ENCODE results near the gene GAS2L1. TPM values are rescaled to one million over a fixed set of nuclear protein-coding genes. Genes with fewer than 3 reads are reported as not detected.

GAS2L1 gene
- total and polyA plus RNA-seq, 10 donors, result 7.0 to 41.5 (median 28.3) TPM

GRCh38 chr22:29259253-29259899 is 47.1 kb upstream of the GAS2L1 start:
- no peak for DNase-seq
- H3K9me3 ChIP-seq, result no peaks in the 10 kb centered on the region
- WGBS, 5 donors, result 82 to 90% (median 88%) methylated on average over 10 to 11 of the region's 11 CpGs
- peak in 1 of 11 experiments; percentile 14 for TF ChIP-seq CTCF (IDR thresholded peaks at IDR 0.05 in 8 of 11, conservative IDR thresholded peaks at IDR 0.05 in 3 of 11)
- TF ChIP-seq POLR2A (IDR thresholded peaks at IDR 0.05), result no peak
- H3K4me1 ChIP-seq, result peaks cover 0 to 18% (median 4%) of the 10 kb centered on the region in 6 donors
- H3K27ac ChIP-seq, result no peak overlapping the region
- H3K4me3 ChIP-seq, result no peak overlapping the region
- intact Hi-C loops (cut with DNase I; ENCODE audit: low total_unique reads), result no loop called here
- H3K27me3 ChIP-seq (replicated peaks in 1 of 7), result no peaks in the 10 kb centered on the region
- peaks cover 0 to 79% (median 4%) of the 10 kb centered on the region in 6 donors for H3K36me3 ChIP-seq

GRCh38 chr22:29260031-29260560 is 46.4 kb upstream of the GAS2L1 start:
- H3K4me3 ChIP-seq, result no peak overlapping the region
- 88 to 95% (median 91%) methylated on average over 4 to 13 of the region's 13 CpGs for WGBS, 5 donors

GRCh38 chr22:29260601-29261315 is 45.7 kb upstream of the GAS2L1 start:
- H3K27ac ChIP-seq, result peak overlapping the region in 2 of 8 donors; percentile 3 to 24
- H3K4me3 ChIP-seq, result no peak overlapping the region
- TF ChIP-seq POLR2A (IDR thresholded peaks at IDR 0.05) (no peak), CTCF (IDR thresholded peaks at IDR 0.05 in 8 of 11, conservative IDR thresholded peaks at IDR 0.05 in 3 of 11) (no peak), POLR2AphosphoS5 (IDR thresholded peaks at IDR 0.05) (peak; percentile 28 to 64 (median 61))
- peaks cover 0 to 23% (median 7%) of the 10 kb centered on the region in 6 donors for H3K4me1 ChIP-seq
- 79 to 91% (median 85%) methylated on average over 4 to 17 of the region's 17 CpGs for WGBS, 5 donors
- peak; percentile 74 for DNase-seq
- H3K9me3 ChIP-seq, result no peaks in the 10 kb centered on the region
- H3K27me3 ChIP-seq (replicated peaks in 1 of 7), result no peaks in the 10 kb centered on the region
- peaks cover 0 to 79% (median 5%) of the 10 kb centered on the region in 6 donors for H3K36me3 ChIP-seq
- intact Hi-C loops (cut with DNase I; ENCODE audit: low total_unique reads), result no loop called here

More at GRCh38 chr22:29260031-29260560, 46.4 kb upstream of the GAS2L1 start:
- Histone ChIP-seq H3K9me3 (no peaks in the 10 kb centered on the region), H3K27ac (peak overlapping the region in 1 of 8 donors; percentile 24), H3K4me1 (peaks cover 0 to 18% (median 4%) of the 10 kb centered on the region in 6 donors), H3K27me3 (replicated peaks in 1 of 7) (no peaks in the 10 kb centered on the region), H3K36me3 (peaks cover 0 to 79% (median 4%) of the 10 kb centered on the region in 6 donors)
- intact Hi-C loops (cut with DNase I; ENCODE audit: low total_unique reads), result no loop called here
- DNase-seq, result peak; percentile 76
- TF ChIP-seq CTCF (IDR thresholded peaks at IDR 0.05 in 8 of 11, conservative IDR thresholded peaks at IDR 0.05 in 3 of 11), result no peak
- peak in 2 of 3 donors; percentile 5 to 61 for TF ChIP-seq POLR2AphosphoS5 (IDR thresholded peaks at IDR 0.05)
